Spinal cord (tissue), 10 donors: Measurements from ENCODE around the gene FN1. TPM values are rescaled to one million over a fixed set of nuclear protein-coding genes. Genes with fewer than 3 reads are reported as not detected.
A peak's percentile ranks its signal among the peaks of the same experiment; 100 is the strongest.

Experiments used
- DNase-seq, 6 donors: peaks; one replicate each; pipeline versions ENCODE4 v3.0.0 to v3.0.0-alpha.2; 2013 to 2015; ENCODE audit warnings: low spot score in 6 of 6, low read depth in 4 of 6
- H3K27ac ChIP-seq: one replicate; pipeline ENCODE4 v1.5.1; 2013; ENCODE audit warnings: low read depth, low read length, control low read depth
- H3K27me3 ChIP-seq: one replicate; pipeline ENCODE4 v1.6.1; 2013; ENCODE audit warnings: low read length; ENCODE audit not compliant: control insufficient read depth, insufficient read depth
- H3K36me3 ChIP-seq: one replicate; pipeline ENCODE4 v1.6.1; 2013; ENCODE audit warnings: low read length; ENCODE audit not compliant: control insufficient read depth, insufficient read depth
- H3K4me1 ChIP-seq: one replicate; pipeline ENCODE4 v1.6.1; 2013; ENCODE audit warnings: low read length; ENCODE audit not compliant: control insufficient read depth, insufficient read depth
- H3K4me3 ChIP-seq: one replicate; pipeline ENCODE4 v1.5.1; 2013; ENCODE audit warnings: low read depth, low read length, control low read depth
- H3K9me3 ChIP-seq: one replicate; pipeline ENCODE4 v1.6.1; 2013; ENCODE audit warnings: low read length; ENCODE audit not compliant: control insufficient read depth, insufficient read depth
- WGBS: methylation state at CpG from one replicate; pipeline ENCODE4 v1.1.5; 2013; ENCODE audit warnings: missing lambda C conversion rate; ENCODE audit not compliant: insufficient coverage; 5-methylcytosine and 5-hydroxymethylcytosine counted together
- polyA plus RNA-seq, 2 donors: library from polyadenylated mRNA; unstranded; fragments of 120-200 nt; gene quantifications; one replicate each; pipeline ENCODE4 v1.2.1, GENCODE V29; 2013; ENCODE audit not compliant: insufficient read length in 2 of 2
- total RNA-seq, 2 donors: library from RNA; depleted of rRNA in 1 of 2; stranded (reverse); fragments of 120-200 nt in 1 of 2; fragments of >200 nt in 1 of 2; gene quantifications; one replicate each; pipeline versions ENCODE4 v1.2.3 to v1.2.4, GENCODE V29; 2013 to 2014
- donor health status: healthy.

Gene FN1
- total and polyA plus RNA-seq, 4 donors = 281 to 1,973 (median 522) TPM

GRCh38 chr2:215432759-215433594 is 2.9 kb downstream of the FN1 start:
- WGBS = 79% methylated on average over 2 of the region's 8 CpGs
- Histone ChIP-seq H3K27ac (no peak overlapping the region), H3K4me3 (peak overlapping the region; percentile 5), H3K4me1 (peaks cover 16% of the 10 kb centered on the region), H3K9me3 (no peaks in the 10 kb centered on the region), H3K27me3 (peaks cover 22% of the 10 kb centered on the region), H3K36me3 (no peaks in the 10 kb centered on the region)
- DNase-seq = no peak

GRCh38 chr2:215431778-215432758 is 3.8 kb downstream of the FN1 start:
- Histone ChIP-seq H3K9me3 (no peaks in the 10 kb centered on the region), H3K27me3 (peaks cover 18% of the 10 kb centered on the region), H3K4me1 (peaks cover 16% of the 10 kb centered on the region), H3K4me3 (no peak overlapping the region), H3K27ac (no peak overlapping the region), H3K36me3 (no peaks in the 10 kb centered on the region)
- DNase-seq = no peak
- 88% methylated on average over 2 of the region's 7 CpGs for WGBS

- Histone ChIP-seq H3K9me3 (no peaks in the 10 kb centered on the region), H3K4me1 (peaks cover 9% of the 10 kb centered on the region), H3K36me3 (no peaks in the 10 kb centered on the region), H3K4me3 (no peak overlapping the region), H3K27me3 (peaks cover 10% of the 10 kb centered on the region), H3K27ac (no peak overlapping the region)
- WGBS = no CpG with 5 or more reads among the region's 2 CpGs
- no peak for DNase-seq
Measured at GRCh38 chr2:215431290-215431689, 4.6 kb downstream of the FN1 start.

GRCh38 chr2:215430528-215431187 is 5.2 kb downstream of the FN1 start:
- no peak overlapping the region for H3K4me3 ChIP-seq
- no peak for DNase-seq
- no CpG with 5 or more reads among the region's 6 CpGs for WGBS
- no peak overlapping the region for H3K27ac ChIP-seq
- H3K4me1 ChIP-seq = peaks cover 5% of the 10 kb centered on the region
- H3K27me3 ChIP-seq = peaks cover 5% of the 10 kb centered on the region
- no peaks in the 10 kb centered on the region for H3K9me3 ChIP-seq
- H3K36me3 ChIP-seq = no peaks in the 10 kb centered on the region

- H3K27ac ChIP-seq = no peak overlapping the region
- H3K27me3 ChIP-seq = no peaks in the 10 kb centered on the region
- no peaks in the 10 kb centered on the region for H3K9me3 ChIP-seq
- no peak overlapping the region for H3K4me3 ChIP-seq
- no peaks in the 10 kb centered on the region for H3K36me3 ChIP-seq
- DNase-seq = no peak
- H3K4me1 ChIP-seq = no peaks in the 10 kb centered on the region
- no CpG with 5 or more reads among the region's 1 CpG for WGBS
Measured at GRCh38 chr2:215429424-215429823, 6.4 kb downstream of the FN1 start.

- Histone ChIP-seq H3K27ac (no peak overlapping the region), H3K4me1 (no peaks in the 10 kb centered on the region)
Measured at GRCh38 chr2:215428060-215428910, 7.6 kb downstream of the FN1 start.

GRCh38 chr2:215427585-215427984 is 8.3 kb downstream of the FN1 start:
- H3K27ac ChIP-seq = no peak overlapping the region
- no peaks in the 10 kb centered on the region for H3K27me3 ChIP-seq
- H3K36me3 ChIP-seq = no peaks in the 10 kb centered on the region
- no peaks in the 10 kb centered on the region for H3K9me3 ChIP-seq
- no peaks in the 10 kb centered on the region for H3K4me1 ChIP-seq
- no peak overlapping the region for H3K4me3 ChIP-seq
- DNase-seq = no peak
- WGBS = no CpG with 5 or more reads among the region's 5 CpGs

More at GRCh38 chr2:215428060-215428910, 7.6 kb downstream of the FN1 start:
- Histone ChIP-seq H3K36me3 (no peaks in the 10 kb centered on the region), H3K27me3 (no peaks in the 10 kb centered on the region), H3K4me3 (no peak overlapping the region), H3K9me3 (no peaks in the 10 kb centered on the region)
- WGBS = 97% methylated on average over 14 of the region's 19 CpGs
- DNase-seq = no peak

- Histone ChIP-seq H3K36me3 (no peaks in the 10 kb centered on the region), H3K9me3 (no peaks in the 10 kb centered on the region), H3K27ac (no peak overlapping the region), H3K27me3 (no peaks in the 10 kb centered on the region), H3K4me3 (no peak overlapping the region), H3K4me1 (no peaks in the 10 kb centered on the region)
- DNase-seq = no peak
- WGBS = 91% methylated on average over 7 of the region's 11 CpGs
Measured at GRCh38 chr2:215425021-215425782, 10.7 kb downstream of the FN1 start.
